Peyer's patch (tissue), 4 donors: ENCODE results near the gene SMYD2.

ENCODE experiments used
- POLR2A ChIP-seq, 2 donors: fragments of 450-650 bp; IDR thresholded peaks; one replicate each; pipeline ENCODE4 v1.5.1; 2017; ENCODE audit warnings: antibody characterized with exemption in 2 of 2, mild to moderate bottlenecking in 2 of 2, moderate library complexity in 2 of 2
- TF ChIP-seq, protein P1 (sequence below), 6 experiments: fragments of 450-650 bp in 4 of 6; fragments of 200-600 bp in 2 of 6; sonication (generic) in 1 of 6; IDR thresholded peaks; one replicate each; pipeline ENCODE4 v1.5.1; 2017 to 2019; ENCODE audit warnings: antibody characterized with exemption in 6 of 6, mild to moderate bottlenecking in 3 of 6, moderate library complexity in 1 of 6

GRCh38 chr1:214372092-214372491, 91.1 kb downstream of the SMYD2 start:
- TF ChIP-seq, protein P1, sequence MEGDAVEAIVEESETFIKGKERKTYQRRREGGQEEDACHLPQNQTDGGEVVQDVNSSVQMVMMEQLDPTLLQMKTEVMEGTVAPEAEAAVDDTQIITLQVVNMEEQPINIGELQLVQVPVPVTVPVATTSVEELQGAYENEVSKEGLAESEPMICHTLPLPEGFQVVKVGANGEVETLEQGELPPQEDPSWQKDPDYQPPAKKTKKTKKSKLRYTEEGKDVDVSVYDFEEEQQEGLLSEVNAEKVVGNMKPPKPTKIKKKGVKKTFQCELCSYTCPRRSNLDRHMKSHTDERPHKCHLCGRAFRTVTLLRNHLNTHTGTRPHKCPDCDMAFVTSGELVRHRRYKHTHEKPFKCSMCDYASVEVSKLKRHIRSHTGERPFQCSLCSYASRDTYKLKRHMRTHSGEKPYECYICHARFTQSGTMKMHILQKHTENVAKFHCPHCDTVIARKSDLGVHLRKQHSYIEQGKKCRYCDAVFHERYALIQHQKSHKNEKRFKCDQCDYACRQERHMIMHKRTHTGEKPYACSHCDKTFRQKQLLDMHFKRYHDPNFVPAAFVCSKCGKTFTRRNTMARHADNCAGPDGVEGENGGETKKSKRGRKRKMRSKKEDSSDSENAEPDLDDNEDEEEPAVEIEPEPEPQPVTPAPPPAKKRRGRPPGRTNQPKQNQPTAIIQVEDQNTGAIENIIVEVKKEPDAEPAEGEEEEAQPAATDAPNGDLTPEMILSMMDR (IDR thresholded peaks at IDR 0.05), result no peak
- TF ChIP-seq POLR2A (IDR thresholded peaks at IDR 0.05), result no peak
